OCI-LY1 (cell line): ENCODE data around the gene SLC29A1.

Experiments
- CTCF ChIP-seq: fragments of 200-600 bp; sonication (generic), shearing (Covaris generic); IDR thresholded peaks from 2 replicates; pipeline ENCODE4 v1.5.1; 2017; ENCODE audit warnings: mild to moderate bottlenecking, antibody characterized with exemption, low read length, moderate library complexity, mixed read lengths
- EZH2 ChIP-seq: fragments of 200-600 bp; sonication (generic), shearing (Covaris generic); IDR thresholded peaks from 2 replicates; pipeline ENCODE4 v1.8.0; 2017; ENCODE audit warnings: borderline replicate concordance, mixed run types, mild to moderate bottlenecking, antibody characterized with exemption, low read length, moderate library complexity, mixed read lengths

- TF ChIP-seq CTCF: no peak
- TF ChIP-seq EZH2: no peak
These were observed 49.1 kb downstream of the SLC29A1 start for GRCh38 chr6:44272529-44272928.
